CD4-positive, alpha-beta T cell (primary cell): ENCODE results near the gene GPATCH2L. TPM values are rescaled to one million over a fixed set of nuclear protein-coding genes. Genes with fewer than 3 reads are reported as not detected.

Experiments
- ATAC-seq: fragments of 200-7000 bp; cut with Tn5 transposase; one replicate; pipeline ENCODE4 v1.10.0; 2022; ENCODE audit warnings: mild to moderate bottlenecking; ENCODE audit not compliant: poor library complexity
- CTCF ChIA-PET: fragments of 350-600 bp; sonication (Branson Sonifier 250); formaldehyde crosslinking; loops from one replicate; lab custom pipeline; 2021; ENCODE audit warnings: antibody characterized with exemption, inconsistent platforms; lab: Charles Lee
- POLR2A ChIA-PET: fragments of 350-600 bp; sonication (Branson Sonifier 250); formaldehyde crosslinking; loops from one replicate; lab custom pipeline; 2021; ENCODE audit warnings: antibody characterized with exemption, inconsistent platforms; lab: Charles Lee
- DNase-seq, 14 experiments: peaks; one replicate each; pipeline ENCODE4 v3.0.0-alpha.2; 2013 to 2020; ENCODE audit warnings: mixed read lengths in 2 of 14
- H3K27ac ChIP-seq, 2 donors: one replicate each; pipeline versions ENCODE4 v1.5.1 to v1.7.0; 2013; ENCODE audit warnings: low read length in 2 of 2, low read depth in 1 of 2, mild to moderate bottlenecking in 1 of 2
- H3K27me3 ChIP-seq, 2 experiments: 1 replicate in 1 of 2; 2 replicates in 1 of 2; pipeline versions ENCODE4 v1.6.1 to v1.7.0; 2013; ENCODE audit warnings: low read length in 2 of 2, control low read depth in 1 of 2, mild to moderate bottlenecking in 1 of 2, moderate library complexity in 1 of 2; ENCODE audit not compliant: insufficient read depth in 2 of 2, control insufficient read depth in 1 of 2
- H3K36me3 ChIP-seq: one replicate; pipeline ENCODE4 v1.6.1; 2013; ENCODE audit warnings: low read length, control low read depth; ENCODE audit not compliant: insufficient read depth
- H3K4me1 ChIP-seq: one replicate; pipeline ENCODE4 v1.6.1; 2013; ENCODE audit warnings: low read length, control low read depth; ENCODE audit not compliant: insufficient read depth
- H3K4me3 ChIP-seq: one replicate; pipeline ENCODE4 v1.5.1; 2013; ENCODE audit warnings: mild to moderate bottlenecking, low read length, moderate library complexity
- H3K9me3 ChIP-seq, 2 experiments: 1 replicate in 1 of 2; 2 replicates in 1 of 2; pipeline versions ENCODE4 v1.6.1 to v1.7.0; 2013; ENCODE audit warnings: low read length in 2 of 2, mild to moderate bottlenecking in 2 of 2, control low read depth in 1 of 2, moderate library complexity in 1 of 2; ENCODE audit not compliant: control insufficient read depth in 1 of 2, insufficient read depth in 1 of 2
- H3K27ac Mint-ChIP-seq: one replicate; pipeline ENCODE4 v1.8.0; 2020; ENCODE audit warnings: mixed read lengths
- H3K27me3 Mint-ChIP-seq: one replicate; pipeline ENCODE4 v1.8.0; 2021; ENCODE audit warnings: mixed read lengths
- H3K36me3 Mint-ChIP-seq: one replicate; pipeline ENCODE4 v1.8.0; 2021; ENCODE audit warnings: low read depth, mixed read lengths
- H3K4me1 Mint-ChIP-seq: one replicate; pipeline ENCODE4 v1.8.0; 2021; ENCODE audit warnings: low read depth, mixed read lengths
- H3K4me3 Mint-ChIP-seq: one replicate; pipeline ENCODE4 v1.8.0; 2020; ENCODE audit warnings: mild to moderate bottlenecking, mixed read lengths
- H3K9me3 Mint-ChIP-seq: one replicate; pipeline ENCODE4 v1.8.0; 2020; ENCODE audit warnings: mixed read lengths
- intact Hi-C, 2 experiments: fragments of 100-400 bp; cut with DNase I in 1 of 2; cut with micrococcal nuclease in 1 of 2; formaldehyde crosslinking; loops; one replicate each; pipeline versions ENCODE4 v1.15.1 to v1.9.0; 2023 to 2025; cut with DNase I, micrococcal nuclease
- total RNA-seq, 174 experiments: library from RNA in 2 of 174; stranded (reverse) in 2 of 174; gene quantifications; one replicate each; pipeline ENCODE4 v1.2.3 and lab custom pipeline; 2021 to 2026
- TF ChIP-seq, protein P1 (sequence below): fragments of 200-600 bp; IDR thresholded peaks from one replicate; pipeline ENCODE4 v1.8.0; 2022; ENCODE audit warnings: antibody characterized with exemption, mild to moderate bottlenecking

Gene GPATCH2L
- total RNA-seq, 2 experiments from 2014 or later: 56.0 to 61.5 TPM

- peak overlapping the region; percentile 96 for H3K4me3 Mint-ChIP-seq
- CTCF ChIA-PET: interaction anchor here (2.5 kb wide), 1 partner anchor 170 kb away, joined by 5 read pairs; no protein-coding TSS in a partner anchor
- peaks cover 64% of the 10 kb centered on the region for H3K4me1 Mint-ChIP-seq
- intact Hi-C loops: loop anchor here in 1 of 2 experiments (5.0 to 10.0 kb wide), 6 partner anchors 170 to 1660 kb away; partner anchors contain the start of genes ADCK1, GSTZ1, ISCA2 and NPC2
- Histone ChIP-seq H3K4me3 (peak overlapping the region; percentile 97), H3K36me3 (peaks cover 20% of the 10 kb centered on the region), H3K27me3 (no peaks in the 10 kb centered on the region), H3K9me3 (no peaks in the 10 kb centered on the region), H3K27ac (peak overlapping the region; percentile 94 to 95), H3K4me1 (peaks cover 43% of the 10 kb centered on the region)
- peak; percentile 73 for ATAC-seq
- H3K9me3 Mint-ChIP-seq: peaks cover 3% of the 10 kb centered on the region
- peak overlapping the region; percentile 95 for H3K27ac Mint-ChIP-seq
- peaks cover 56% of the 10 kb centered on the region for H3K36me3 Mint-ChIP-seq
- peak; percentile 43 to 91 (median 62) for DNase-seq
- POLR2A ChIA-PET: interaction anchor here (1.0 to 1.2 kb wide), 3 partner anchors 9 to 491 kb away, joined by 3 read pairs; partner anchors contain the start of genes ERG28 and TTLL5
- H3K27me3 Mint-ChIP-seq: no peaks in the 10 kb centered on the region
- TF ChIP-seq, protein P1, sequence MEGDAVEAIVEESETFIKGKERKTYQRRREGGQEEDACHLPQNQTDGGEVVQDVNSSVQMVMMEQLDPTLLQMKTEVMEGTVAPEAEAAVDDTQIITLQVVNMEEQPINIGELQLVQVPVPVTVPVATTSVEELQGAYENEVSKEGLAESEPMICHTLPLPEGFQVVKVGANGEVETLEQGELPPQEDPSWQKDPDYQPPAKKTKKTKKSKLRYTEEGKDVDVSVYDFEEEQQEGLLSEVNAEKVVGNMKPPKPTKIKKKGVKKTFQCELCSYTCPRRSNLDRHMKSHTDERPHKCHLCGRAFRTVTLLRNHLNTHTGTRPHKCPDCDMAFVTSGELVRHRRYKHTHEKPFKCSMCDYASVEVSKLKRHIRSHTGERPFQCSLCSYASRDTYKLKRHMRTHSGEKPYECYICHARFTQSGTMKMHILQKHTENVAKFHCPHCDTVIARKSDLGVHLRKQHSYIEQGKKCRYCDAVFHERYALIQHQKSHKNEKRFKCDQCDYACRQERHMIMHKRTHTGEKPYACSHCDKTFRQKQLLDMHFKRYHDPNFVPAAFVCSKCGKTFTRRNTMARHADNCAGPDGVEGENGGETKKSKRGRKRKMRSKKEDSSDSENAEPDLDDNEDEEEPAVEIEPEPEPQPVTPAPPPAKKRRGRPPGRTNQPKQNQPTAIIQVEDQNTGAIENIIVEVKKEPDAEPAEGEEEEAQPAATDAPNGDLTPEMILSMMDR: no peak
Measured at GRCh38 chr14:76152333-76152681, 585 bp downstream of the GPATCH2L start.

- H3K27ac Mint-ChIP-seq: peak overlapping the region; percentile 37
- H3K27me3 Mint-ChIP-seq: no peaks in the 10 kb centered on the region
- DNase-seq: no peak
- no peak overlapping the region for H3K4me3 ChIP-seq
- no peak for ATAC-seq
- no peaks in the 10 kb centered on the region for H3K9me3 ChIP-seq
- ChIA-PET POLR2A (no interaction called here), CTCF (no interaction called here)
- peaks cover 3% of the 10 kb centered on the region for H3K9me3 Mint-ChIP-seq
- H3K27ac ChIP-seq: no peak overlapping the region
- H3K36me3 ChIP-seq: peaks cover 30% of the 10 kb centered on the region
- H3K4me1 Mint-ChIP-seq: peaks cover 79% of the 10 kb centered on the region
- no peaks in the 10 kb centered on the region for H3K27me3 ChIP-seq
- intact Hi-C loops: loop anchor here in 1 of 2 experiments (5.0 to 10.0 kb wide), 6 partner anchors 172 to 1662 kb away; partner anchors contain the start of genes ADCK1, GSTZ1, ISCA2 and NPC2
- H3K36me3 Mint-ChIP-seq: peaks cover 72% of the 10 kb centered on the region
- TF ChIP-seq, protein P1: no peak
- peak overlapping the region; percentile 73 for H3K4me3 Mint-ChIP-seq
- H3K4me1 ChIP-seq: peaks cover 43% of the 10 kb centered on the region
Measured at GRCh38 chr14:76153919-76154318, 2.2 kb downstream of the GPATCH2L start.

DNA sequence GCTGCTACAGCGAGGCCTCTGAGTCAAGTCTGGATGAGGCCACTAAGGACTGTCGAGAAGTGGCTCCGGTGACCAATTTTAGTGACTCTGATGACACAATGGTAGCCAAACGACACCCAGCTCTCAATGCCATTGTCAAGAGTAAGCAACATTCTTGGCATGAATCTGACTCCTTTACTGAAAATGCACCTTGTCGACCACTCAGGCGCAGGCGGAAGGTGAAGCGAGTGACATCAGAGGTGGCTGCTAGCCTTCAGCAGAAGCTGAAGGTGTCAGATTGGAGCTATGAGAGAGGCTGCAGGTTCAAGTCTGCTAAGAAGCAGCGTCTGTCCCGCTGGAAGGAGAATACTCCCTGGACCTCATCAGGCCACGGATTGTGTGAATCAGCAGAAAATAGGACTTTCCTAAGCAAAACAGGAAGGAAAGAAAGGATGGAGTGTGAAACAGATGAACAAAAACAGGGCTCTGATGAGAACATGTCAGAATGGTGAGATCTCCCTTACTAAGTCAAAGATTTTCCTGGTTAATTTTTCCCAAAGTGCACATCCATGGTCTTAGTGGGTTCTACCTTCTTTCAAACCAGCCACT is 2.9 kb downstream of the GPATCH2L start:
- TF ChIP-seq, protein P1: no peak
- H3K4me1 ChIP-seq: peaks cover 43% of the 10 kb centered on the region
- no peaks in the 10 kb centered on the region for H3K9me3 ChIP-seq
- H3K36me3 ChIP-seq: peaks cover 37% of the 10 kb centered on the region
- H3K4me3 ChIP-seq: no peak overlapping the region
- intact Hi-C loops: loop anchor here in 1 of 2 experiments (5.0 to 10.0 kb wide), 6 partner anchors 172 to 1662 kb away; partner anchors contain the start of genes ADCK1, GSTZ1, ISCA2 and NPC2
- Mint-ChIP-seq H3K27me3 (no peaks in the 10 kb centered on the region), H3K4me3 (peak overlapping the region; percentile 60), H3K4me1 (peaks cover 84% of the 10 kb centered on the region), H3K9me3 (peaks cover 3% of the 10 kb centered on the region), H3K36me3 (peaks cover 79% of the 10 kb centered on the region), H3K27ac (no peak overlapping the region)
- ATAC-seq (no peak), DNase-seq (no peak)
- POLR2A ChIA-PET: no interaction called here
- H3K27ac ChIP-seq: no peak overlapping the region
- CTCF ChIA-PET: interaction anchor here (0.6 kb wide), 1 partner anchor 11 kb away, joined by 4 read pairs; no protein-coding TSS in a partner anchor
- H3K27me3 ChIP-seq: no peaks in the 10 kb centered on the region
